ENCODE data around the gene AQP4. TPM values are rescaled to one million over a fixed set of nuclear protein-coding genes. Genes with fewer than 3 reads are reported as not detected.

The AQP4 gene
- total RNA-seq, 1 experiment from 2014 or later: 0.42 TPM

GRCh38 chr18:26840965-26841364 is 24.5 kb downstream of the AQP4 start:
- no peak overlapping the region for H4K5ac ChIP-seq (ENCODE audit: insufficient read length, low read depth, low read length)
- Mint-ChIP-seq H3K36me3 (ENCODE audit: insufficient read depth in 1 of 3, low read depth in 3 of 3) (peaks cover 0 to 7% (median 5%) of the 10 kb centered on the region in 3 experiments; a peak in 4 of 7 replicates), H3K9me3 (peaks cover 7 to 10% of the 10 kb centered on the region in 2 experiments; a peak in 3 of 5 replicates), H3K4me3 (no peak overlapping the region), H3K27ac (no peak overlapping the region), H3K4me1 (no peaks in the 10 kb centered on the region), H3K27me3 (ENCODE audit: low read depth) (no peaks in the 10 kb centered on the region; the same call in 1 of the 2 replicates)
- DNase-seq: no peak
- H3K23ac ChIP-seq (ENCODE audit: insufficient read length, low read depth, low read length): no peak overlapping the region
- H2BK120ac ChIP-seq (ENCODE audit: low read depth, low read length, poor library complexity, severe bottlenecking): no peak overlapping the region
- H3K23me2 ChIP-seq (ENCODE audit: insufficient read length, low read depth, low read length, poor library complexity, severe bottlenecking): no peaks in the 10 kb centered on the region
- H3K9me3 ChIP-seq (ENCODE audit: control insufficient read depth, low read depth, low read length): peaks cover 16% of the 10 kb centered on the region
- H3T11ph ChIP-seq (ENCODE audit: low read length): no peak overlapping the region
- H4K20me1 ChIP-seq (ENCODE audit: control insufficient read depth, insufficient read depth, insufficient read length): no peaks in the 10 kb centered on the region
- no peak overlapping the region for H3K4me2 ChIP-seq (ENCODE audit: insufficient read depth, insufficient read length, low read length)
- no peak overlapping the region for H3K4ac ChIP-seq (ENCODE audit: low read depth, low read length)
- no peak overlapping the region for H2BK15ac ChIP-seq (ENCODE audit: low read depth, low read length)
- TF ChIP-seq, protein P1, sequence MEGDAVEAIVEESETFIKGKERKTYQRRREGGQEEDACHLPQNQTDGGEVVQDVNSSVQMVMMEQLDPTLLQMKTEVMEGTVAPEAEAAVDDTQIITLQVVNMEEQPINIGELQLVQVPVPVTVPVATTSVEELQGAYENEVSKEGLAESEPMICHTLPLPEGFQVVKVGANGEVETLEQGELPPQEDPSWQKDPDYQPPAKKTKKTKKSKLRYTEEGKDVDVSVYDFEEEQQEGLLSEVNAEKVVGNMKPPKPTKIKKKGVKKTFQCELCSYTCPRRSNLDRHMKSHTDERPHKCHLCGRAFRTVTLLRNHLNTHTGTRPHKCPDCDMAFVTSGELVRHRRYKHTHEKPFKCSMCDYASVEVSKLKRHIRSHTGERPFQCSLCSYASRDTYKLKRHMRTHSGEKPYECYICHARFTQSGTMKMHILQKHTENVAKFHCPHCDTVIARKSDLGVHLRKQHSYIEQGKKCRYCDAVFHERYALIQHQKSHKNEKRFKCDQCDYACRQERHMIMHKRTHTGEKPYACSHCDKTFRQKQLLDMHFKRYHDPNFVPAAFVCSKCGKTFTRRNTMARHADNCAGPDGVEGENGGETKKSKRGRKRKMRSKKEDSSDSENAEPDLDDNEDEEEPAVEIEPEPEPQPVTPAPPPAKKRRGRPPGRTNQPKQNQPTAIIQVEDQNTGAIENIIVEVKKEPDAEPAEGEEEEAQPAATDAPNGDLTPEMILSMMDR (conservative IDR thresholded peaks at IDR 0.05): peak; percentile 54
- H2BK20ac ChIP-seq (ENCODE audit: low read depth, low read length, poor library complexity, severe bottlenecking): no peak overlapping the region
- no peak overlapping the region for H2AK5ac ChIP-seq (ENCODE audit: insufficient read length, low read length)
- no peak overlapping the region for H2AFZ ChIP-seq (ENCODE audit: low read length)
- H3K27ac ChIP-seq (ENCODE audit: insufficient read length, low read depth, low read length): no peak overlapping the region
- H2BK5ac ChIP-seq (ENCODE audit: insufficient read length, low read length): no peak overlapping the region
- H3K4me1 ChIP-seq (ENCODE audit: insufficient read depth, low read length): no peaks in the 10 kb centered on the region
- H3K9ac ChIP-seq (ENCODE audit: extremely low read depth, insufficient read length, low read length): no peak overlapping the region
- H3K27me3 ChIP-seq (ENCODE audit: insufficient read depth, low read length): no peaks in the 10 kb centered on the region
- H4K91ac ChIP-seq (ENCODE audit: insufficient read length, low read depth, low read length): no peak overlapping the region
- no CpG with 5 or more reads among the region's 5 CpGs for WGBS (ENCODE audit: extremely low coverage, insufficient read length, low lambda C conversion rate)
- no peak overlapping the region for H3K14ac ChIP-seq (ENCODE audit: insufficient read depth, low read length)
- H3K56ac ChIP-seq (ENCODE audit: insufficient read length, low read depth, low read length): no peak overlapping the region
- no peak overlapping the region for H3K18ac ChIP-seq (ENCODE audit: insufficient read length, low read depth, low read length)
- no peak overlapping the region for H2BK12ac ChIP-seq (ENCODE audit: insufficient read length, low read depth, low read length)
- no peaks in the 10 kb centered on the region for H3K79me1 ChIP-seq (ENCODE audit: insufficient read depth, low read depth, low read length, poor library complexity, severe bottlenecking)
- H3K79me2 ChIP-seq (ENCODE audit: insufficient read depth, low read length): no peaks in the 10 kb centered on the region
- H4K8ac ChIP-seq (replicated peaks; ENCODE audit: insufficient read length, low read depth, low read length): no peak overlapping the region

All from H9 (cell line).